Right ventricle myocardium inferior (tissue), 1 donor: ENCODE measurements around the gene THSD4. TPM values are rescaled to one million over a fixed set of nuclear protein-coding genes. Genes with fewer than 3 reads are reported as not detected.

Experiments
- ATAC-seq: fragments of 200-7000 bp; cut with Tn5 transposase; one replicate; pipeline ENCODE4 v1.9.1; 2020; ENCODE audit warnings: mild to moderate bottlenecking, moderate library complexity
- DNase-seq: peaks from one replicate; pipeline ENCODE4 v3.0.0; 2021; ENCODE audit errors: missing footprints
- intact Hi-C: fragments of 100-400 bp; cut with DNase I; formaldehyde crosslinking; loops from one replicate; pipeline ENCODE4 v1.11.0; 2022
- total RNA-seq: library from RNA; stranded (reverse); fragmentation: NEBNext Ultra II Directional; extraction: Animal tissue kit (Norgen Biotek cat#: 25700); gene quantifications from one replicate; pipeline ENCODE4 v1.2.1, GENCODE V29; 2021
- donor health status: DM: no; HTN: yes; CAD: no; lungs with severe emphysema.

The THSD4 gene
- total RNA-seq, 1 donor from 2014 or later, result 73.1 TPM

DNA sequence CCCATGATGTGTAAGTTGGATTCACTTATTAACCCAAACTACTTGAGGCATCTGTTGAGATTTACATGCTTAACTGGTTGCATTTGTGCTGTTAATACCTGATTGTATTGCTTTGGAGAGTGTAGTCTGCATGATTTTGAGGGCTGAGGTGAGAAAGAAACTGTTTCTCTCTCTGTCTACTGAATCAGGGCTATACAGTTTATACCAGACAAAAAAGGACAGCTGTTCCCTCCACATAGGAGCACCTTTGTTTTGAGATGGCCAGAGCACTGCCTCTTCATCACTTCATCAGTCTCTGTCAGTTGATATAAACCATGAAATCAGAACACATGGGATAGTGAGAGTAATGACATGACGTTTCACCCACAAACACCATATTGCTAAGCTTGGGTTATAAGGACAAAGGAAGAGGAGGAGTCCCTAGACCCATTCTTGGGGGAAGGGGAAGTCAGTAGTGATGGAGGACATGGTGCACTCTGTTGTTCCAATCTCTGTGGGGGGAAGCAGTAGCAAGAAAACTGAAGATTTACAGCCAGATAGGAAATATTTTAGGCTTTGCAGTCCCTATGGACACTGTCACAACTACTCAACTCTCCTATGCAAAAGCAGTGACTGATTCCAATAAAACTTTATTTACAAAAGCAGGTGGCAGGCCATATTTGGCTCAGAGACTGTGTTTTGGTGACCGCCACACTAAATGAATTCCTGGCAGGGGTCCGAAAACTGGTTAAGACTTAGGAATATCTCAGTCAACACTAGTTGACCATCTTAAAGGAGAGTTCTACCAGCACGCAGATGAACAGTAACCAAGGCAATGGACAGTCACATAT lies 571.2 kb downstream of the THSD4 start:
- intact Hi-C loops, result no loop called here

DNA sequence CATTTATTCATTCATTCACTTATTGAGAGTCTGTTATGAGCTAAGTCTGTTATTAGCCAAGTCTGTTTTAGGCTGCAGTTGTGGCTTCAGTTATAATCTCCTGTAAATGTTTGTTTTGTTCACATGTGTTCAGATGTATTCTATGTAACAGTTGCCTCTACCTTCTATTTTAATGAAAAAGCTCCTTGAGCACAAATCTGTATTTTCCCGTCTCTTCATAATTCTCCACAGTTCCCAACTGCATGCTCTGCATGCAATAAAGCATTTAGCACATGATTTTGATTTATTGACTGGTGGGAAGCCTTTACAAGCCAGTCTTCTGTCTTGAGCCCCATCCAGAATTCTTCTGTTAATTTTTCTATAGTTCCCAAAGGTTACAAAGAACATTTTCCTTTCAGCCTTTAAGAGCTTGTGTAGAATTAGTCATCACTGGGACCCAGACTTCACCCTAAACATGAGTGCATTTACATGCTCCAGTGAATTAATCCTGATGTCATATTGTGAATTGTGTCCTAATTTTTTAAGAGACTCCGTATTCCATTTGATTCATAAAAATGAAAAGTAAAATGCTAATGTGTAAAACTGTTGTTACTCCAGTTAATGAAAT lies 572.7 kb downstream of the THSD4 start:
- DNase-seq (no peak), ATAC-seq (no peak)
- intact Hi-C loops, result no loop called here

More for the DNA sequence above, 571.2 kb downstream of the THSD4 start:
- ATAC-seq, result no peak
- DNase-seq, result no peak

DNA sequence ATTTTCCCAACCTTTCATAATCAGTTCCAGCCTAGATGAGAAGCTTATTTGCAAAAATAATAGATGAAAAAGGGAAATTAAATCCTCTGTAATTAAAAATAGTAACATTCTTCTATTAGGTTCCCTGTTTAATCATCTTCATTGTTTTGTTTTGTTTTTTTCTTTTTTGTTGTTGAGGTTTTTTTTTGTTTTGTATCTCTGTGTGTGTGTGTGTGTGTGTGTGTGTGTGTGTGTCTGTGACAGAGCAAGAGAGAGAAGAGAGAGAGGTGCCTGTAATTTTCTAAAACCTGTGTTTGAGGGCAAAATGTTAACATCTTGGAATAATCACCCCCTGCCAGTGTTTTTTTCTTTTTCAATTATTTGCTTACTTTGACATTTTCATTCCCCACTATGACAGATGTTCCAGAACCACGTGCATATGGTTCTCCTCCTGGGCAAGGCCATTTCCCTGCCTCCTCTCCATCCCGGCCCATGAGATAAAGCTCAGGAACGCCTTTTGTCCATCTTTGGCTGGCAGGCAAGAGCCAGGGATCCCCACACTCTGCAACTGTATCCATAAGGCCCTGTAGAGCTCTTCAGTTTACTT lies 573.3 kb downstream of the THSD4 start:
- DNase-seq (no peak), ATAC-seq (no peak)
- intact Hi-C loops, result no loop called here

DNA sequence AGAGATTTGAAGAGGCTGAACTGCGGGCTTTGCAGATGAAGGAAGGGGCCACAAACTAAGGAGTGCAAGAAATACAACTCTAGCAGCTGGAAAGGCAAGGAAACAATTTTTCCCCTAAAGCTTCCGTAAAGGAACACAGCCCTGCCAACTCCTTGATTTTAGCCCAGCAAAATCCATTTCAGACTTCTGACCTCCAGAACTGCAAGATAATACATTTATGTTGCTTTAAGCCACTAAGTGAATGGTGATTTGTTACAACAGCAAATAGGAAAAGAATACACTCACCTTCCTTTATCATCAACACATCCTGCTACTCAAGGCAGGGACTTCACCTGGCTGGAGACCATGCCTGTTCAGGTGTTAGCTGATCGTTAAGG lies 575.8 kb downstream of the THSD4 start:
- no peak for ATAC-seq
- DNase-seq, result no peak
- intact Hi-C loops, result no loop called here

DNA sequence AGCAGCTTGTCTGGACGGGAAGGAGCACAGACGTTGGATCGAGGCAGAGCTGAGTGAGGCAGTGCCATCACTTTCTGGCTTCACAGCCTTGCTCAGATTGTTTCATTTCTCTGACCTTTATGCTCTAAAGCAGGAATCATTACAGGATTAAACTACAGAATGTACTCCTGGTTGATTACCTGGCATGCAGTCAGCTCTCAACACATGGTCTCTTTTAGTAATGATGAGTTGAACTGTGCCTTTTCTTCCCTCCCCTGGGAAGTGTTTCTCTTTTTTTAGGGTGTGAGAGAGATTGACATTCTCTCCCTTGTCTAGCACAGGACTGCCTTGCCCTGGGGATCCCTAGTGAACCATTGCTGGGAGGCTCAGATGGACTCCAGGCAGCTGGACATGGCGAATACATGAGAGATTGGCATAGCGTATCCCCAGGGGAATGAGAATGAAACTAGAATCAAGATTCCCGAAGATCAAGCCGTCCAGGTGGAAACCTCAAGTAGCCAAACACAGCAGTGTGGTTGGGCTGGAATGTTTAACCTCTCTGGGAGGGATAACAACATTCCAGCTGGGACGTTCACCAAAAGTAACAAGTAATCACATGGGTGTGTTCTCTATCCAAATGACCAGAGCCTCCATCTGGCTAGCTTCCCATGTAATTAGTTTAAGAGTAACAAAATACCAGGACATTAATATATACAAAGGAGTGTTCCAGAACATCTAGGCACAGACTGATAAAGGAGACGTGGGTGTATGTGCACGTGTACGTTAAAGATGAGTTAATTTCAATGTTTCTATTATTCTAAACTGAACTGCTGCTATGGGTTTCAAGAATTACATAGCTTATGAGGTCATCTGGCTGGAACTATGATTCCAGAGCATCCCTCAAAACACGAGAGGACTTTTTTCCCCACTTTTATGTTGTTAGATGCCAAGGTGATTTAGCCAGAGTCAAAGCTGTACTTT lies 576.5 kb downstream of the THSD4 start:
- intact Hi-C loops, result no loop called here
- peak; percentile 80 for ATAC-seq
- DNase-seq, result no peak

DNA sequence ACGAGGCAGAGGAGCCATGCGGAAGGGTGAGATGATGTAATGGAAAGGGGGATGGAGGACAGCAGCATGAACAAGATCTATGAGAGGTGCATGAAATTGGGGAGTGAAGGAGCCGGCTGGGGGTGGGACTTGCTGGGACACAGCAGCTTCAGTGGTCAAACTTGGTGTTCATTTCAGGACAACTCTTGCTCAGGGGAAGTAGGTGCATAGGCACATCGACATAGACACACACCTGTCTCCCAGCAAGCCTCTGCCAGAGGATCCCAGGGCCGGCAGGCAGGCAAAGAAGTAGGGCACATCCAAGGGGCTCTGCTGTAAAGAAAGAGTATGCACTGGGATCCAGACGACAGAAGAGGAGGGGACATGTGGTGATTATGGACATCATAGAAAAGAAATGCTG lies 582.0 kb downstream of the THSD4 start:
- DNase-seq (no peak), ATAC-seq (no peak)
- intact Hi-C loops, result no loop called here

DNA sequence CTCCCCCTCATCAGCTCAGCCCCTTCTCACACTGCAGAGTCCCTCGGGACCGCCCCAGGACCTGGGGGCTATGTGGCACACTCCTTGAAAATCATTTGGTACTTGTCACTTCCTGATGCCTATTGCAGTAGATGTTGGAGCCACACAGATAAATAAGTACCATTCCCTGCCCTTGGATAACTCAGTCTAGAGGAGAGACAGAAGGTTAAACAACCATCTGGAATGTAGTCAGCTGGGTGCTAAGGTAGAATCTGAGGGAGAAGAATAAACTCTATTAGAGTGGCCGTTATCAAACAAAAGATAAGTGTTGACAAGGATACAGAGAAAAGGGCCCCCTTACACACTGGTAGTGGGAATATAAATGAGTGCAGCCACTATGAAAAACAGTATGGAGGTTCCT lies 582.8 kb downstream of the THSD4 start:
- ATAC-seq, result peak; percentile 42
- intact Hi-C loops, result no loop called here

DNA sequence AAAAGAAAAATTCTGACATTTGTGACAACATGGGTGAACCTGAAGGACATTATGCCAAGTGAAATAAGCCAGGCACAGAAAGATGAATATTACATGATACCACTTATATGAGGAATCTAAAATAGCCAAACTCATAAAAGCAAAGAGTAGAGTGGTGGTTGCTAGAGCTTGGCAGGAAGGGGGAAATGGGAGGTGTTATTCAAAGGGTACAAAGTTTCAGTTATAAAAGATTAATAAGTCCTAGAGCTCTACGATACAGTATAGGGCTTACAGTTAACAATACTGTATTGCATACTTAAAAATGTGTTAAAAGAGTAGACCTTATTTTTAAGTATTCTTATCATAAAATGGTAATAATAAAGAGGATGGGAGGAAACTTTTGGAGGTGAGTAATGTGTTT lies 583.5 kb downstream of the THSD4 start:
- DNase-seq (no peak), ATAC-seq (no peak)
- intact Hi-C loops, result no loop called here

More for the DNA sequence above, 582.8 kb downstream of the THSD4 start:
- no peak for DNase-seq

DNA sequence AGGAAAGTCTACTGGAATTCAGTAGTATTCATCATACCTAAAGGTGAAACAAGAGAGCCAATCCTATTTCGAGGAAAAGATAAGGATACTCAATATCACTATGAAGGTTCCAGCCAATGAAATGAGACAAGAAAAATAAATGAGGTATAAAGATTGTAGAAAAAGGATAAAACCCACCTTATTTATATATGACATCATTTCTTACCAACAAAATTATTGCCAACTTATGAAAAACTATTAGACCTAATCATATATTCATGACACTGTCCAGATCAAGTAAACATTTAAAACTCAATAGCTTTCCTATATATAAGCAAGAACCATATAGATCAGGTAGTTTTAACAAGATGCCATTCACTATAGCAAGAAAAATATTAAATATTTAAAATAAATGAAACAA lies 584.7 kb downstream of the THSD4 start:
- intact Hi-C loops, result loop anchor here (10.0 kb wide), 1 partner anchor 45 kb away; no protein-coding TSS in a partner anchor
- ATAC-seq (no peak), DNase-seq (no peak)

DNA sequence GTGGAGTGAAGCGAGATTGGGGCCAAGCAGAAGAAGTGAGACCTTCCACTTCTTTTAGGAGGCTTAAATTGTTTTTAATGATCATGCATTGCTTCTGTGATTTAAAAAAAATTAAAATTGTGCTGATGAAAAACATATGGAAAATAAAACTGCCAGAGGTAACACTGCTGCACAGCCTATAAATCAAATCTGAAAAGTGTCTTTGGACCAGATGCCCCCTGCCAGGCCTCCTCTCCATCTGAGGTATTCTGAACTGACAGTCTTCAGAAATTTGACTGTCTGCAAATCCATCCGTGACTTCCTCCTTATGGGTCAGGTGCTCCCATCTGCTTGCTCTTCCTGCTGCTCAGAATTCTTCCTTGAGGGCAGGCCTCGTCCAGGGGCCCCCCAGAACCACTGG lies 586.5 kb downstream of the THSD4 start:
- intact Hi-C loops, result loop anchor here (10.0 kb wide), 1 partner anchor 47 kb away; no protein-coding TSS in a partner anchor
- ATAC-seq (no peak), DNase-seq (no peak)

DNA sequence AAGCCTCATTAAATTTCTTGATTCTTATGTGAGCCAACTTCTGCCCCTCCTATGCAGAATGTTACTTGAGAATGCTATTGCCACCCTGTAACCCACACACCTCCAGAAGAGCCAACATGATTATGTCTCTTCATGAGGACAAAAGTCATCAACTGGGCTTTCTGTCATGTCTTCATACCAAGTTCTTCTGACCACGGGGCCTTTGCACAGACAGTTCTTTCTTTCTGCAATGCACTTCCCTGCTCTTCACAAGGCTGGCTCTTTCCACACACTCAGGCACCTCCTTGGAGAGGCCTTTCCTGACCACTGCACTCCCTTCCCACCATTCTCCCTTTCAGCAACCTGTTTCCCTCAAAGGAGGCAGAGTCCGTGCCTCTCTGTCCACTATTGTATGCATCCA lies 587.2 kb downstream of the THSD4 start:
- DNase-seq (no peak), ATAC-seq (no peak)
- intact Hi-C loops, result loop anchor here (10.0 kb wide), 1 partner anchor 48 kb away; no protein-coding TSS in a partner anchor

DNA sequence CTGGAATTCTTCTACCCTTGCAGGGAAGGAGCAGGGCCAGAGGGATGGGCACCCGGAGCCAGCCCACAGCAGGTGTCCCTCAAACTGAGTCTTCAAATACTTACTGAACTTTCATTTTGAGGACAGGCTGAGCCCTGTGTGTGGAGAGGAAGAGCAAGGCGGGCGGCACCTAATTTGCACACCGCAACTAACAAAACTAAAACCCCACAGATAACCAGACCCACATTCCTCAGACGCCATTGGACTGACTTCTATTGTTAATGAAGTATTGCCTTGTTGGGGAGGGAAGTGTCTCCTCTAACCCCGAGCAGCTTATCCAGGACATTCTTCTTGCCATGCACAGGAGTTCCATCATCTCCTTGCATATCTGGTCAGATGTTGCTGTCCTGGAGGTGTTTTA lies 589.9 kb downstream of the THSD4 start:
- no peak for ATAC-seq
- intact Hi-C loops, result loop anchor here (10.0 kb wide), 1 partner anchor 50 kb away; no protein-coding TSS in a partner anchor
- no peak for DNase-seq

DNA sequence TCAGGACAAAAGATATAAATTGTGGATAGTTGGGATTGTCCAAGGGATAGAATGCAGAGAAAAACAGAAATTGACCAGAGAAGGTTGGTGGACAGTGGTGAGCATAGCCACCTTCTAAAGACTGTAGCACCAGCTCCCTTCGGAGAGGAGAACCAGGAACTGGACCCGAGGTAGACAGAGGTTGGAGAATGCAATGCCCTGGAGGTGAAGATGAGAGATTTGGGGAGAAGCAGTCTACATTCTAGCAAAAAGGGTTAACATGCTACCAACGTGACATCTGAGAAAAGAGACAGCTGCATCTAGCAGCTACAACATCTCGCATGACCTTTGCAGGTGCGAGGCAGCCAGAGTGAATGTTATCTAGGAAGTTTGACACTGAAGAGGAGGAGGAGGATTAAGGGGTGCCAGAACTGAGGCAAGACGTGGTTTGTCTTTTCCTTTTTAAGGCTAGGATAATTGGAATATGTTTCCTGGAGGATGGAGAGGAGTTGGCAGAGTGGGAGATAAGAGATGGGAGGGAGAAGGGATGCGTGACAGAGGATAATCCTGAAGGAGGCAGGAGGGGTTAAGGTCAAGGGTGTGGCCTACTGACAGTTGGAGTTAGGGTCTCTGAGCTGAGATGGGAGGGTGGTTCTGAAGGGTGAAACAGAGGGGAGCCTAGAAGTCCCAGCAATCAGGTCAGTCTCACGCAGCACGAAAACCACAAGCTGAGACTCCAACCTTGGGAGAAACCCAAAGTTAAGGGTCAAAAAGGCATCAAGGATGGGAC lies 591.4 kb downstream of the THSD4 start:
- ATAC-seq (peak; percentile 2), DNase-seq (no peak)
- intact Hi-C loops, result loop anchor here (10.0 kb wide), 1 partner anchor 52 kb away; no protein-coding TSS in a partner anchor

DNA sequence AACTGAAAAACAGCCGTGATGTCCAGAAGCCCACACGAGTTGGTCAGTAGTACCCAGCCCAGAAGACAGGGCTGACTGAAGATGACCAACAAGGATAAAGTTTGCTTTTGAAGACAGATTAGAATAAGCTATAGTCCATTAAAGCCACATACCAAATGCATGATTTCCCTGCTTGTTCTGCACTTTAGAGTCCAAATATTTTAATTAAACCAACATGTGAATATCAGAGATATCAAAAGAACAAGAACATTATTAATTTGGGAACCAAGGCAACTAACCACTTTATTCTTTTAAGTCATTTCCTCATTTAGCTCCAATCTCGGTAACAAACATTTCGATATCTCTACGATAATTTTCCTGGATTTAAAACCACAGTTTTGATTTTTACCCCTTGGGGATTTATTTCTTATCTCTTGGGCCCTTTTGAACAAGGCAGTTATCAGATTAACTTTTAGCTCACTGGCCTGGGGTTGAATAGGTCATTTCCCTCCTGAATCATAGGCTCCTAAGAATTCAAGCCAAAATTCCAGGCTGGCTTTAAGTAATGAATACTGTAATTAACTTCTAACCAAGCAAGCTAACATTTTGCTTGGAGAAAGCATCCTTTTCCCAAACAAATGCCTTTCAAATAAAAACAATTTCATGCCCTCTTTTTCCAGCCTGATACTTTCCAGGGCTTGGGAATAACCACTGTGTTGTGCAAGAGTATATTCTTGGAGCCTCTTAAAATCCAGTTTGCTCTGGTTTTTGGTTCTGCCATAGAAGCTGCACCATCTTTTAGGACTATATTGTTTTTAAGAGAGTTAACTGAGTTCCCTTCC lies 592.2 kb downstream of the THSD4 start:
- ATAC-seq (peak; percentile 37), DNase-seq (no peak)
- intact Hi-C loops, result loop anchor here (10.0 kb wide), 1 partner anchor 53 kb away; no protein-coding TSS in a partner anchor

DNA sequence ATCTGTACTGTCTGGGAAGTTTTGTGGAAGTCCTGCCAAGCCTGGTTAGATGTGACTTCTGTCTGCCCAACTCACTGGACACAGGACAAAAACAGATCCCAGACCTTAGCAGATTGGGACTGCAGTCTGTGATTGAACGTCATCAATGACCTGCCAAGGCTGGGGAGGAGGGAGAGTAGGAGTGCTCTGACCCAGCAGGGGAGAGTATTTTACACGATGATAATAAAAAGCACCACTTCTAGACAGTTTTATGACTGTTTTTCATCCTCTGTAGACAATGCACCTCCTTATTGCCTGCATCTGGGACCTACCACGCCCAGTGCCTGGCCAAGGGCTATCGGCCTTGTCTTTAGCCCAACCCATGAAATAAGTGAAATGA lies 592.8 kb downstream of the THSD4 start:
- intact Hi-C loops, result loop anchor here (10.0 kb wide), 1 partner anchor 53 kb away; no protein-coding TSS in a partner anchor
- DNase-seq (no peak), ATAC-seq (peak; percentile 55)

DNA sequence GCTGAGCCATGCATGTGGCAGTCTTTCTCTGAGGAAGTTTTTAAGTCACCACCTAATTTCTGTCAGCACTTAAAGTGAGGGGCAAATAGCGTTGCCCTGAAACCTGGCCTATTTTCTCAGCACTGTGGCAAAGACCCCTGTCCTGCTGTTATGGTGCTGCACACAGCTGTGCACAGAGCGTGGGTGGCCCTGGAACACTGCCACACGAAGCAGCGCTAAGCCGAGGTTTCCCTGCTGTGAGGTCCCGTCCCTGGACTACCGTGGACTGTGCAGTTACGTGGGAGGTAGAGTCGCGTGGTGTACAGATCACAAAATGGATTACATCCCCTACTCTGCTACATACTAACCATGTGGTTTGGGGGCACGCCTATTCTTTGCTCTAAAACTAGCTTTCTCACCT lies 593.5 kb downstream of the THSD4 start:
- intact Hi-C loops, result loop anchor here (10.0 kb wide), 1 partner anchor 54 kb away; no protein-coding TSS in a partner anchor
- no peak for DNase-seq
- peak; percentile 30 for ATAC-seq
